Thyroid gland (tissue), 4 donors: Measurements from ENCODE around the gene ECPAS. TPM values are rescaled to one million over a fixed set of nuclear protein-coding genes. Genes with fewer than 3 reads are reported as not detected.
A peak's percentile ranks its signal among the peaks of the same experiment; 100 is the strongest.

Experiments used
- DNase-seq, 2 donors: peaks; one replicate each; pipeline ENCODE4 v3.0.0-alpha.2; 2019
- H3K27ac ChIP-seq, 3 donors: fragments of 200-600 bp; sonication (generic); 1 replicate in 2 of 3; 2 replicates in 1 of 3; pipeline ENCODE4 v1.5.1; 2016 to 2019; ENCODE audit warnings: mild to moderate bottlenecking in 1 of 3, moderate library complexity in 1 of 3
- H3K27me3 ChIP-seq: fragments of 200-600 bp; sonication (generic); one replicate; pipeline ENCODE4 v1.5.1; 2019
- H3K36me3 ChIP-seq, 2 donors: fragments of 200-600 bp; sonication (generic); one replicate each; pipeline ENCODE4 v1.5.1; 2016 to 2019
- H3K4me1 ChIP-seq, 2 donors: fragments of 200-600 bp; sonication (generic); one replicate each; pipeline ENCODE4 v1.5.1; 2017 to 2019
- H3K4me3 ChIP-seq, 3 donors: fragments of 200-600 bp; sonication (generic); replicated peaks in 1 of 3; 1 replicate in 2 of 3; 2 replicates in 1 of 3; pipeline ENCODE4 v1.5.1; 2016; ENCODE audit warnings: mild to moderate bottlenecking in 1 of 3
- H3K9me3 ChIP-seq: fragments of 200-600 bp; sonication (generic); one replicate; pipeline ENCODE4 v1.5.1; 2017
- CTCF ChIP-seq, 6 experiments: fragments of 200-600 bp in 3 of 6; fragments of 450-650 bp in 3 of 6; sonication (generic) in 3 of 6; IDR thresholded peaks; one replicate each; pipeline ENCODE4 v1.5.1; 2016 to 2019; ENCODE audit warnings: antibody characterized with exemption in 6 of 6, mild to moderate bottlenecking in 2 of 6, inconsistent platforms in 1 of 6, moderate library complexity in 1 of 6
- POLR2A ChIP-seq, 2 donors: fragments of 450-650 bp; IDR thresholded peaks; one replicate each; pipeline ENCODE4 v1.6.1; 2017; ENCODE audit warnings: antibody characterized with exemption in 2 of 2, mild to moderate bottlenecking in 2 of 2, moderate library complexity in 1 of 2
- WGBS, 2 donors: methylation state at CpG; one replicate each; pipeline ENCODE4 v1.1.5; 2017; 5-methylcytosine and 5-hydroxymethylcytosine counted together
- intact Hi-C: fragments of 100-400 bp; cut with DNase I; formaldehyde crosslinking; loops from one replicate; pipeline ENCODE4 v1.15.1; 2023
- total RNA-seq, 4 donors: library from RNA; depleted of rRNA; stranded (reverse); fragments of >200 nt; gene quantifications; one replicate each; pipeline ENCODE4 v1.2.3, GENCODE V29; 2016

The ECPAS gene
- total RNA-seq, 4 donors from 2014 or later, result 78.1 to 128 (median 81.5) TPM

DNA sequence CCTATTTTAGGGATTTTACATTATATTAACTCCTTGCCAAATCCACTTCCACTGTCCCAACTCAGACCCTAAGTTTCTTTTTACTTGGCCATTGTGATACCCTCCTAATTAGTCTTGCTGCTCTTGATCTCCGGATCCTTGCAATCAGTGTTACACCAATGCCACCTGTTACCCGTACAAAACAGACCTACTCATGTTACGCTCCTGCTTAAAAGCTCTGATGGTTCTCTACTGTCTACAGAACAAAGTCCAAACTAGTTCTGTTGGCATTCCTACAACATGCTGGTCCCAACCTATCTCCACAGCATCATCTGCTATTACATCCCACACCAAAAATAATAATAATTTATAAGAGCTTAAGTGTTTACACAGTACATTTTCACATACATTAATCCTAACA is 9.8 kb downstream of the ECPAS start:
- Histone ChIP-seq H3K9me3 (no peaks in the 10 kb centered on the region), H3K27me3 (no peaks in the 10 kb centered on the region), H3K36me3 (no peaks in the 10 kb centered on the region), H3K4me3 (no peak overlapping the region), H3K27ac (no peak overlapping the region), H3K4me1 (peaks cover 0 to 5% of the 10 kb centered on the region in 2 donors)
- intact Hi-C loops, result no loop called here
- 84 to 87% methylated on average over 3 of the region's 3 CpGs for WGBS, 2 donors
- no peak for DNase-seq
- no peak for TF ChIP-seq POLR2A (IDR thresholded peaks at IDR 0.05)
- no peak for TF ChIP-seq CTCF (IDR thresholded peaks at IDR 0.05)

- Histone ChIP-seq H3K9me3 (no peaks in the 10 kb centered on the region), H3K4me1 (peaks cover 4 to 6% of the 10 kb centered on the region in 2 donors), H3K4me3 (no peak overlapping the region), H3K36me3 (no peaks in the 10 kb centered on the region), H3K27me3 (no peaks in the 10 kb centered on the region), H3K27ac (no peak overlapping the region)
- no peak for DNase-seq
- intact Hi-C loops, result no loop called here
- TF ChIP-seq CTCF (IDR thresholded peaks at IDR 0.05), result no peak
- no peak for TF ChIP-seq POLR2A (IDR thresholded peaks at IDR 0.05)
- 87 to 92% methylated on average over 4 of the region's 4 CpGs for WGBS, 2 donors
Measured at GRCh38 chr9:111467778-111468367, 16.3 kb downstream of the ECPAS start.

GRCh38 chr9:111463048-111463447 is 21.1 kb downstream of the ECPAS start:
- Histone ChIP-seq H3K27ac (no peak overlapping the region), H3K36me3 (no peaks in the 10 kb centered on the region), H3K4me1 (peaks cover 2 to 3% of the 10 kb centered on the region in 2 donors), H3K4me3 (no peak overlapping the region), H3K27me3 (no peaks in the 10 kb centered on the region), H3K9me3 (no peaks in the 10 kb centered on the region)
- WGBS, 2 donors, result 97 to 100% methylated on average over 2 of the region's 2 CpGs
- intact Hi-C loops, result no loop called here
- DNase-seq, result no peak
- TF ChIP-seq CTCF (IDR thresholded peaks at IDR 0.05), result no peak
- TF ChIP-seq POLR2A (IDR thresholded peaks at IDR 0.05), result no peak

- Histone ChIP-seq H3K36me3 (no peaks in the 10 kb centered on the region), H3K27ac (no peak overlapping the region), H3K27me3 (no peaks in the 10 kb centered on the region), H3K4me3 (no peak overlapping the region), H3K4me1 (peaks cover 17 to 28% of the 10 kb centered on the region in 2 donors), H3K9me3 (no peaks in the 10 kb centered on the region)
- DNase-seq, result no peak
- intact Hi-C loops, result no loop called here
- TF ChIP-seq CTCF (IDR thresholded peaks at IDR 0.05) (no peak), POLR2A (IDR thresholded peaks at IDR 0.05) (no peak)
- 68 to 83% methylated on average over 7 of the region's 7 CpGs for WGBS, 2 donors
Measured at GRCh38 chr9:111458139-111459009, 25.8 kb downstream of the ECPAS start.

DNA sequence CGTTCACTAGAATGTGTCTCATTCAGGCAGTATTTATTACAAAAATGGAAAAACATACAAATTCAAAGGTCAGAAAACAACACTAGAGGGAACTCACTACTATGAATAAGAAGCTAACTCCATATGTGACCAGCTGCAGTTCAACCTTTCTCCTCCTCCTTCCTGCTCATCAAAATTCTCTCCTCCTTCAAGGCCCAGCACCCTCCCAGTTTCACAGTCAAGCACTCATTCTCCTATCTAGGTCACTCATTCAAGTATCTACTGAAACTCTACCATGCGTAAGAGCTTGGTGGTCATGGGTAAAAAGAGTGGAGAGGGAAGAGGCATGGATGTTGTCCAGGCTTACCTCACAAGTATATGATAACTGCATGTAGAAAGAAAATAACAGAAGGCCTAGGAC is 27.7 kb downstream of the ECPAS start:
- H3K27me3 ChIP-seq, result no peaks in the 10 kb centered on the region
- TF ChIP-seq POLR2A (IDR thresholded peaks at IDR 0.05), result no peak
- TF ChIP-seq CTCF (IDR thresholded peaks at IDR 0.05), result peak in 1 of 6 experiments; percentile 7
- no peaks in the 10 kb centered on the region for H3K36me3 ChIP-seq
- peak overlapping the region in 2 of 3 donors; percentile 21 to 31 for H3K27ac ChIP-seq
- H3K4me1 ChIP-seq, result peaks cover 20 to 36% of the 10 kb centered on the region in 2 donors
- H3K4me3 ChIP-seq, result no peak overlapping the region
- DNase-seq, result peak; percentile 33 to 35
- WGBS, 2 donors, result 35 to 39% methylated on average over 2 of the region's 2 CpGs
- intact Hi-C loops, result no loop called here
- H3K9me3 ChIP-seq, result no peaks in the 10 kb centered on the region
